T47D (cell line): ENCODE data around the gene PACSIN1.

ENCODE experiments used
- DNase-seq, 2 experiments: peaks; one replicate each; pipeline versions ENCODE4 v3.0.0 to v3.0.0-alpha.2; 2011 to 2012; ENCODE audit warnings: low read depth in 1 of 2, low spot score in 1 of 2
- JUND ChIP-seq: IDR thresholded peaks from 2 replicates; pipeline ENCODE4 v1.6.1; 2012; ENCODE audit warnings: low read depth
- in situ Hi-C: cut with HindIII; loops from 2 replicates; pipeline ENCODE4 v1.10.0; 2016; ENCODE audit warnings: low sequenced_read_pairs, low pct_unique_long_range_greater_than_20kb

Gene PACSIN1

DNA sequence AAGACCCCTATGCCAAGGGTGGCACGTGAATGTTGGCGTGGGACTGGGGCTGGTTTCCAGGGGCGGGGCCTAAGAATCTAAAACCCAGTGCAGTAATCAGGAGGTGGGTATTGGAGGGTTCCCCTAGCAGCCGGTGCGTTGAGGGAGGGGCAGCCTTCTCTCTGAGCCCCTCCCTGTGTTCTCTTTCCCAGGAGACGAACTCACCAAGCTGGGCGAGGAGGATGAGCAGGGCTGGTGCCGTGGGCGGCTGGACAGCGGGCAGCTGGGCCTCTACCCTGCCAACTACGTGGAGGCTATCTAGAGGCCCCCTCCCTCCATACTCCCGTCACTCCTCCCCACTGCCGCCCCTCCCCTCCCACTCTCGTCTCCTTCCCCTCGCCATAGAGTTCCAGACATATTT lies 66.4 kb downstream of the PACSIN1 start:
- DNase-seq = no peak
- TF ChIP-seq JUND = no peak
- in situ Hi-C loops = no loop called here

GRCh38 chr6:34534146-34534545 lies 68.3 kb downstream of the PACSIN1 start:
- in situ Hi-C loops = no loop called here
- TF ChIP-seq JUND = no peak
- DNase-seq = no peak

GRCh38 chr6:34534656-34535055 lies 68.8 kb downstream of the PACSIN1 start:
- in situ Hi-C loops = no loop called here
- TF ChIP-seq JUND = no peak

DNA sequence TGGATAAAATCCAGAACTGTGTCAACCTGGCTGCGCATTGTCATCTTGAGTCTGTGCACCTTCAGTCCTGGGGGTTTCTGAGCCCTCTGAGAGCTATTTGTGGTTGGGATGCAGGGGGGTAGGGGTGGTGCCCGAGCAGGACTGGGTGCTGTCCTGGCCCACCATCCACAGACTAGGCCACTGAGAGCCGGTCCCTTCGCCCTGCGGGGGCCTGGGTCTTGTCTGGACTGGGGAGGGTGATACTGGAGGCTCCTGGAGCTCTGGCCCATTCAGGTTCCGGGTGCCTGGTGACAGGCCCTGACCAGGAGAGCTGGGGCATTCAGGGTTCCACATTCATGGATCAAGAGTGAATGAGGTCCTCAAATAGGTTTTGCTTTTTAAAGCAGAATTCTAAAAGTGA lies 69.3 kb downstream of the PACSIN1 start:
- in situ Hi-C loops = no loop called here
- DNase-seq = no peak
- TF ChIP-seq JUND = no peak

More at GRCh38 chr6:34534656-34535055, 68.8 kb downstream of the PACSIN1 start:
- no peak for DNase-seq

GRCh38 chr6:34535646-34536045 lies 69.8 kb downstream of the PACSIN1 start:
- no peak for DNase-seq
- TF ChIP-seq JUND = no peak
- in situ Hi-C loops = no loop called here

DNA sequence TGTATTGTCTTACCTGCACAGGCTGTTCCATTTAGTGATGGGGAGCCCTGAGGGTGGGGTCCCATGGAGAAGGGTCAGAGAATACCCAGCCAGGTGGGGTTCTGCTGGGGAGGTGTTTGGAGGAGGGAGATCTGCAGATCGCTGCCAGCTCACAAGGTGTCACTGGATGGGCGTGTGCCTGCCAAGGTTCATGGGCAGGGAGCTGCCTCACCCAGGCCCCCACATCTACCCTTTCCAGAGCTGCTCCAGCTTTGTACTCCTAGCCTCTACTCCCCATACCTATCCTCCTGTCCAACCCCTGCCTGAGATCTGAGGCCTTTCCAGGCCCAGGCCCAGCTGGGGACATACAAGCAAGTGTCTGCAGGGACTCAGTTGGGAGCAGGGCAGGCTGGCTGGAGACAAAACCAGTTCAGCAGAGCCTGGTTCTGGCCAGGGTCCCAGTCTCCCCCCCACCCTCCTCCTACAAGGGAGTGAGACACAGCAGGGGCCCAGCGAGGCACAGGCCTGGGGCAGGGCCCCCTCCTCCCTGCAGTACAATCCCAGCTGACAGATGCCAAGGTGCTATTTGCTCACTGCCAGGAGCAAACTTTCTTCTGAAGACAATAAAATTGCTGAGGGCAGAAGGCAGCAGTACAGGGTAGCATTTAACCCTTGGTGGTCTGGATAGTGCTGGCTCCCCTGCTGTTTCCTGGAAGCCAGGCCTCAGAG lies 70.5 kb downstream of the PACSIN1 start:
- peak; percentile 85 for TF ChIP-seq JUND
- in situ Hi-C loops = no loop called here

GRCh38 chr6:34536959-34537848 lies 71.3 kb downstream of the PACSIN1 start:
- DNase-seq = peak in 1 of 2 experiments; percentile 63
- TF ChIP-seq JUND = no peak
- in situ Hi-C loops = no loop called here

More for the DNA sequence above, 70.5 kb downstream of the PACSIN1 start:
- peak; percentile 66 to 98 for DNase-seq

- in situ Hi-C loops = no loop called here
- no peak for DNase-seq
- no peak for TF ChIP-seq JUND
Observed at GRCh38 chr6:34537922-34538550, 72.2 kb downstream of the PACSIN1 start.

GRCh38 chr6:34538581-34538980 lies 72.7 kb downstream of the PACSIN1 start:
- peak in 1 of 2 experiments; percentile 91 for DNase-seq
- in situ Hi-C loops = no loop called here
- TF ChIP-seq JUND = no peak

DNA sequence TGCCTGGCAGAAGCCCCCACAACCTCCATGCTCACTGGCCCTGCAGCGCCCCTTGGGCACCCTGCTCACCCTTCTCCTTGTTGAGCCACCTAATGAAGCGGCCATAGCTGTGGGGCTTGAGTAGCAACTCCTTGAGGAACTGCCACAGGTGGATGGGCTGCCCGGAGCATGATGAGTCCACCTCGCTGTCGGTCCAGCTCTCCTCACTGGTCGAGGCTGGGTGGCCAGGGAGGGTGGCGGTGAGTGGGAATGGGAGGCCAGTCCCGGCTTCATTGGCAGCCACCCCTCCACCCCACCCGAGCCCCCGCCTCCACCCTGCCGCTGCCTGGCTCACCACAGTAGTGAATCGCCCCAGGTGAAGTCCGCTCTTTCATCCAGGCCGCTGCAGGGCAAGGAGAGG lies 73.3 kb downstream of the PACSIN1 start:
- no peak for DNase-seq
- no peak for TF ChIP-seq JUND
- in situ Hi-C loops = no loop called here

- DNase-seq = no peak
- no peak for TF ChIP-seq JUND
- in situ Hi-C loops = no loop called here
Observed at GRCh38 chr6:34540222-34540621, 74.3 kb downstream of the PACSIN1 start.

- TF ChIP-seq JUND = no peak
- in situ Hi-C loops = no loop called here
- no peak for DNase-seq
Observed at GRCh38 chr6:34540841-34541240, 75.0 kb downstream of the PACSIN1 start.

GRCh38 chr6:34543421-34543820 lies 77.5 kb downstream of the PACSIN1 start:
- no peak for DNase-seq
- in situ Hi-C loops = no loop called here
- TF ChIP-seq JUND = no peak
